OCI-LY7 (cell line): ENCODE results near the gene ZNHIT3. TPM values are rescaled to one million over a fixed set of nuclear protein-coding genes. Genes with fewer than 3 reads are reported as not detected.

Experiments used
- BruUV-seq: library from RNA; stranded (reverse); fragments of 400-500 nt; replicated peaks from 2 replicates; lab custom pipeline; 2021; lab: Mats Ljungman, UMichigan
- CTCF ChIA-PET: fragments of 300-600 bp; sonication (Branson Sonifier 250); formaldehyde crosslinking; loops from one replicate; lab custom pipeline; 2022; ENCODE audit warnings: antibody characterized with exemption; ENCODE audit not compliant: unreplicated experiment; lab: Charles Lee
- POLR2A ChIA-PET: fragments of 300-600 bp; sonication (Branson Sonifier 250); formaldehyde crosslinking; loops from one replicate; lab custom pipeline; 2022; ENCODE audit warnings: antibody characterized with exemption; lab: Charles Lee
- DNase-seq: peaks from one replicate; pipeline ENCODE4 v3.0.0-alpha.2; 2015; ENCODE audit warnings: low spot score
- H2AFZ ChIP-seq: fragments of 200-600 bp; sonication (generic), shearing (Covaris generic); 2 replicates; pipeline ENCODE4 v1.6.1; 2014; ENCODE audit warnings: mild to moderate bottlenecking, antibody characterized with exemption, low read length, moderate library complexity
- H3K27ac ChIP-seq: fragments of 200-600 bp; sonication (generic); 2 replicates; pipeline ENCODE4 v1.5.1; 2014; ENCODE audit warnings: mixed run types, low read depth, mild to moderate bottlenecking, moderate library complexity, low read length, inconsistent platforms; ENCODE audit not compliant: poor library complexity, severe bottlenecking
- H3K36me3 ChIP-seq: fragments of 200-600 bp; sonication (generic); 2 replicates; pipeline ENCODE4 v1.6.1; 2014; ENCODE audit warnings: mild to moderate bottlenecking, antibody characterized with exemption, low read length, moderate library complexity, mixed read lengths; ENCODE audit not compliant: insufficient read depth
- H3K4me1 ChIP-seq: fragments of 200-600 bp; sonication (generic); 2 replicates; pipeline ENCODE4 v1.5.1; 2014; ENCODE audit warnings: mild to moderate bottlenecking, low read length; ENCODE audit not compliant: insufficient read depth, poor library complexity, severe bottlenecking
- H3K4me2 ChIP-seq: fragments of 200-600 bp; sonication (generic); 2 replicates; pipeline ENCODE4 v1.6.1; 2014; ENCODE audit warnings: mild to moderate bottlenecking, low read length
- H3K4me3 ChIP-seq: fragments of 200-600 bp; sonication (generic); 2 replicates; pipeline ENCODE4 v1.5.1; 2014; ENCODE audit warnings: mild to moderate bottlenecking, low read depth, low read length; ENCODE audit not compliant: poor library complexity, severe bottlenecking
- H3K79me2 ChIP-seq: fragments of 200-600 bp; sonication (generic); 2 replicates; pipeline ENCODE4 v1.6.1; 2016; ENCODE audit warnings: low read depth, mild to moderate bottlenecking, low read length, moderate library complexity, mixed read lengths; ENCODE audit not compliant: insufficient read depth
- H3K9me2 ChIP-seq: fragments of 200-600 bp; sonication (generic); 2 replicates; pipeline ENCODE4 v1.6.1; 2016; ENCODE audit warnings: mild to moderate bottlenecking, low read length, mixed read lengths; ENCODE audit not compliant: insufficient read depth
- H3K9me3 ChIP-seq: fragments of 200-600 bp; sonication (generic); 2 replicates; pipeline ENCODE4 v1.6.1; 2014; ENCODE audit warnings: mild to moderate bottlenecking, mixed run types, low read length, mixed read lengths
- H4K20me1 ChIP-seq: fragments of 200-600 bp; sonication (generic); 2 replicates; pipeline ENCODE4 v1.6.1; 2014; ENCODE audit warnings: mild to moderate bottlenecking, antibody characterized with exemption, low read length, moderate library complexity, mixed read lengths; ENCODE audit not compliant: insufficient read depth
- EZH2phosphoT487 ChIP-seq: fragments of 200-600 bp; sonication (generic); IDR thresholded peaks from 2 replicates; pipeline ENCODE4 v1.6.1; 2018; ENCODE audit warnings: low read depth, borderline replicate concordance, mild to moderate bottlenecking, mixed run types, antibody characterized with exemption, low read length, moderate library complexity, mixed read lengths
- intact Hi-C: fragments of 100-400 bp; cut with micrococcal nuclease; formaldehyde crosslinking; loops from one replicate; pipeline ENCODE4 v1.10.0; 2022; ENCODE audit not compliant: unreplicated experiment
- total RNA-seq, 2 experiments: library from RNA; depleted of rRNA in 1 of 2; stranded (reverse); fragments of >200 nt in 1 of 2; shearing (Covaris generic) in 1 of 2; gene quantifications; 2 replicates each; pipeline ENCODE4 v1.2.3, GENCODE V29; 2014 to 2022
- TF ChIP-seq, protein P1 (sequence below): fragments of 200-600 bp; sonication (generic); conservative IDR thresholded peaks from 2 replicates; pipeline ENCODE4 v1.5.1; 2014; ENCODE audit warnings: mild to moderate bottlenecking, antibody characterized with exemption, low read length, moderate library complexity, mixed read lengths

The ZNHIT3 gene
- total RNA-seq, 2 experiments from 2014 or later = 40.4 to 47.7 TPM

DNA sequence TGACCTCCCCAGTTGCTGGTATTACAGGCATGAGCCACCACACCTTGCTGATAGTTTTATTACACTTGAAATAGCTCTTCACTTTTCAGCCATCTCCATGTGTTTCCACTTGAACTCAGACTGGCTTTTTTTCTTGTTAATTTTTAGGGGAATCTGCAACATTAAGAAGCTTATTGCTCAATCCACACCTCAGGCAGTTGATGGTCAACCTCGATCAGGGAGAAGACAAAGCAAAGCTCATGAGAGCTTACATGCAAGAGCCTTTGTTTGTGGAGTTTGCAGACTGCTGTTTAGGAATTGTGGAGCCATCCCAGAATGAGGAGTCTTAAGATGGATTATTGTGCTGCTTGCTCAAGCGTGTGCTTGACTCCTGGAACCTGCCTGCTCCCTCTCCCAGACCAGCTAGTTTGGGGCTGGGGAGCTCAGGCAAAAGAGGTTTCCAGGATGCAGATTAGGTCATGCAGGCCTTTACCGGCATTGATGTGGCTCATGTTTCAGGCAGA is 8.6 kb downstream of the ZNHIT3 start:
- Histone ChIP-seq H3K4me2 (no peak overlapping the region), H3K27ac (no peak overlapping the region), H3K9me2 (no peaks in the 10 kb centered on the region), H2AFZ (no peak overlapping the region), H3K36me3 (peaks cover 89% of the 10 kb centered on the region), H3K79me2 (peaks cover 16% of the 10 kb centered on the region; the same call in 1 of the 2 replicates), H3K9me3 (peaks cover 3% of the 10 kb centered on the region; the same call in 1 of the 2 replicates), H3K4me3 (no peak overlapping the region), H4K20me1 (no peaks in the 10 kb centered on the region), H3K4me1 (no peaks in the 10 kb centered on the region)
- POLR2A ChIA-PET = interaction anchor here (0.6 to 1.5 kb wide), 3 partner anchors 10 to 1318 kb away, joined by 3 to 5 read pairs (median 4); no protein-coding TSS in a partner anchor
- BruUV-seq = no TSS peak
- TF ChIP-seq, protein P1, sequence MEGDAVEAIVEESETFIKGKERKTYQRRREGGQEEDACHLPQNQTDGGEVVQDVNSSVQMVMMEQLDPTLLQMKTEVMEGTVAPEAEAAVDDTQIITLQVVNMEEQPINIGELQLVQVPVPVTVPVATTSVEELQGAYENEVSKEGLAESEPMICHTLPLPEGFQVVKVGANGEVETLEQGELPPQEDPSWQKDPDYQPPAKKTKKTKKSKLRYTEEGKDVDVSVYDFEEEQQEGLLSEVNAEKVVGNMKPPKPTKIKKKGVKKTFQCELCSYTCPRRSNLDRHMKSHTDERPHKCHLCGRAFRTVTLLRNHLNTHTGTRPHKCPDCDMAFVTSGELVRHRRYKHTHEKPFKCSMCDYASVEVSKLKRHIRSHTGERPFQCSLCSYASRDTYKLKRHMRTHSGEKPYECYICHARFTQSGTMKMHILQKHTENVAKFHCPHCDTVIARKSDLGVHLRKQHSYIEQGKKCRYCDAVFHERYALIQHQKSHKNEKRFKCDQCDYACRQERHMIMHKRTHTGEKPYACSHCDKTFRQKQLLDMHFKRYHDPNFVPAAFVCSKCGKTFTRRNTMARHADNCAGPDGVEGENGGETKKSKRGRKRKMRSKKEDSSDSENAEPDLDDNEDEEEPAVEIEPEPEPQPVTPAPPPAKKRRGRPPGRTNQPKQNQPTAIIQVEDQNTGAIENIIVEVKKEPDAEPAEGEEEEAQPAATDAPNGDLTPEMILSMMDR = no peak
- no peak for TF ChIP-seq EZH2phosphoT487
- no peak for DNase-seq
- intact Hi-C loops = no loop called here
- CTCF ChIA-PET = no interaction called here

DNA sequence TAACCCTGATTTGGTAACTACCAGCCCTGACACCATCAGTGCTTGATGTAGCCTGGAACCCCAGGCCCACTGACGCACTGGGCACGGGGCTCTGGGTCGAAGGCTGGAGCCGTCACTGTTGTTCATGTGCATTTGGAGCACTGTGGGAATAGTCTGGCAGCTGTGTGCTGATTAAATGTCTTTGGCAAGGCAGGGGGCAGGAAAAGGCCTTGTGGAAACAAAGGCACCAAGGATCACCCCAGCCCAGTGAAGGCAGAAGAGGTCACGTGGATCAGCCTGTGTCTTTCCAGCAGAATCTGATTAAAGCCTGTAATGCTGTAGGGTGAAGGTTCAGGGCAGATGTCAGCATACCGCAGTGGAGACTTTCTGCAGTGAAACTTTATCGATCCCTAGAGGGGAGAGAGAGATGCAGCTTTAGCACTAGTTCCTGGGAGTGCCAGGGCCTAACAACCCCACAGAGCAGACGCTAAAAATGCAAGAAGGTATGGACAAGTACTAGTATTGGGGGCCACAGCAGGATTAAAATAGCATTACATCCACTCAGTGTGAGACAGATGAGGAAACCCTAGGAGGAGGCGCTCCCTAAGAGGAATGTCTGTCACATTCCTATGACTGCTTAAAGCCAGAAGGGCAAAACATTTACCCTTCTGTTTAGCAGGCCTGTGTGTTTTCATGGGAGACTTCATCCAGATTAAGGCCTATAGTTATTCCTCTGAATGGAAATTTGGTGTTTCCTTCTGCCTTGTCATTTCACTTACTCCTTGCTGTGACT is 9.7 kb downstream of the ZNHIT3 start:
- Histone ChIP-seq H3K9me3 (no peaks in the 10 kb centered on the region), H3K4me1 (no peaks in the 10 kb centered on the region), H3K9me2 (no peaks in the 10 kb centered on the region), H4K20me1 (no peaks in the 10 kb centered on the region), H3K27ac (no peak overlapping the region), H3K4me3 (no peak overlapping the region), H3K4me2 (no peak overlapping the region), H2AFZ (no peak overlapping the region), H3K79me2 (peaks cover 5% of the 10 kb centered on the region; the same call in 1 of the 2 replicates), H3K36me3 (peaks cover 92% of the 10 kb centered on the region)
- intact Hi-C loops = no loop called here
- CTCF ChIA-PET = no interaction called here
- no peak for DNase-seq
- no peak for TF ChIP-seq EZH2phosphoT487
- TF ChIP-seq, protein P1 = no peak
- POLR2A ChIA-PET = interaction anchor here (0.7 to 1.5 kb wide), 2 partner anchors 11 to 1319 kb away, joined by 3 to 5 read pairs; no protein-coding TSS in a partner anchor
- no TSS peak for BruUV-seq

DNA sequence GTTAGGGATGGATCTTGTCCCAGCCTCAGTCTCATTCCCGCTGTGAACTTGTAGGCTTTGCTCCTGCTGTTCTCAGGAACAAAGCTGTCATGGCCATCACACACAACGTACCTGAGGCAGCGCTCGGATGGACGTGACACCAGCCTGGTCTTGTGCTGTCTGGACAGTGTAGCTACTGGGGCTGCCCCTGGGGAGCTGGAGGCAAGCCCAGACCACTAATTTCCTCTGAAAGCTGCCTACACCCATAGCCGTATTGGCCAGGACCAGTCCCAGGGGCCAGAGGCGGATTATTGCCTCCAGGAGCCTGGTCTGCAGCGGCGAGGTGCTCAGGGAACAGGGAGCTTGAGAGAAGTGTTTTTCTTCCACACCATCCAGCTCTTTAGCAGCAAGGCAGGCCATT is 11.7 kb downstream of the ZNHIT3 start:
- POLR2A ChIA-PET = interaction anchor here (1.6 kb wide), 1 partner anchor 13 kb away, joined by 4 read pairs; no protein-coding TSS in a partner anchor
- Histone ChIP-seq H3K4me3 (no peak overlapping the region), H3K9me3 (no peaks in the 10 kb centered on the region), H3K36me3 (peaks cover 93% of the 10 kb centered on the region), H3K4me2 (no peak overlapping the region), H3K27ac (no peak overlapping the region), H3K4me1 (no peaks in the 10 kb centered on the region), H4K20me1 (no peaks in the 10 kb centered on the region), H3K9me2 (no peaks in the 10 kb centered on the region), H3K79me2 (no peaks in the 10 kb centered on the region), H2AFZ (no peak overlapping the region)
- intact Hi-C loops = no loop called here
- CTCF ChIA-PET = no interaction called here
- DNase-seq = no peak
- BruUV-seq = no TSS peak
- TF ChIP-seq, protein P1 = no peak
- no peak for TF ChIP-seq EZH2phosphoT487
